ENCODE data around the gene HACD4.

HACD4 gene, protein sequence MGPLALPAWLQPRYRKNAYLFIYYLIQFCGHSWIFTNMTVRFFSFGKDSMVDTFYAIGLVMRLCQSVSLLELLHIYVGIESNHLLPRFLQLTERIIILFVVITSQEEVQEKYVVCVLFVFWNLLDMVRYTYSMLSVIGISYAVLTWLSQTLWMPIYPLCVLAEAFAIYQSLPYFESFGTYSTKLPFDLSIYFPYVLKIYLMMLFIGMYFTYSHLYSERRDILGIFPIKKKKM

DNA sequence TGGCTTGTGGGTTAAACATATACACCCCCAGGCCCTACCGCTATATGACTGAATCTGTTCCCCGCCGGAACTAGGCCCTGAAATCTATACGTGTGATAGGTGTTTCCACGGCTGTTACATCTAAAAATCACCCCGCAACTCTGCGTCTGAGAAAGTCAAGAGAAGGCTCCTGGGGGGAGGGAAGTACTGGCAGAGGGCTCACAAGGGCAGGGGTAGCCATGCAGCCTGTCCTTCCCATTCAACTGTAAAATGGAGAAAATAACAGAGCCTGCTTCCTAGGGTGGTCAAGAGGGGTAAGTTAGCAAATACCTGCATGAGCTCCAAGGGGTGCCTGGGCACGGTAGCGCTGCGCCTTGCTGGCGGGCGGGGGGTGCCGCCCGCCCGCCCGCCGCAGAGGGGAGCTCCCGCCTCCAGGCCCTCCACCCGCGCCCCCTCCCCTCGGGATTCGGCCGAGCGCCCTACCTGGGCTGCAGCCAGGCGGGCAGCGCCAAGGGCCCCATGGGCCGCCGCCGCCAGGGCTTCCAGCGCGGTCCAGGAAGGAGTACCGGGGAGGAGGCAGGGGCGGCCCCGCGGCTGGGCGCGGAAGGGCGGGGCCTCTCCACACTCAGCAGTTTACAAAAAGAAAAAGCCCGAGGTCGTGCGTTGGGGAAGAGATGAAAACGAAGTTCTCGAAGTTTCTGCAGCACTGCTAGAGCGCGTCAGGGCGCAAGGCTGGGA lies at the start of gene HACD4:
Gene HACD4 (minus strand): TSS at position 550 of the 717 bp plus-strand sequence. CDS start 50 bp downstream, at position 500.
- no peak for DNase-seq (ENCODE audit: low read depth)

GRCh38 chr9:21080793-21081192 lies 49.4 kb upstream of the HACD4 start:
- DNase-seq (ENCODE audit: low read depth): no peak

DNA sequence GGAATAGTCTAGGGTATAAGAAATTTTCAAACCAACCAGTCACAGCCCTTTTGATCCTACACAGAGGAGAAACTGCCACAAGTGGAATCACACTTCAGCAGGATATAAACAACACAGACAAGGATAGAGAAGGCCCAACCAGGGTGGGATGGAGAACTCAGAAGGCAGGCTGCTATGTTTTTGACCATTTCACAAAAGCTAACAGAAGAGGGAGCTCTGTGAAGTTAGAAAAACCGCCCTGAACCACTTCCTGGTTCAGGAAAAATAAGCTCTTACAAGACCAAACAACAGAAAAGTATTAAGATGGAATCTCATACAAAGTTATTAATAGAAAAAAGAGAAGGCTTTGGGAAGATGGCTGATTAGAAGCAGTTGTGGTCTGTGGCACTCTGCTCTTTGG lies 47.3 kb upstream of the HACD4 start:
- no peak for DNase-seq (ENCODE audit: low read depth)

DNA sequence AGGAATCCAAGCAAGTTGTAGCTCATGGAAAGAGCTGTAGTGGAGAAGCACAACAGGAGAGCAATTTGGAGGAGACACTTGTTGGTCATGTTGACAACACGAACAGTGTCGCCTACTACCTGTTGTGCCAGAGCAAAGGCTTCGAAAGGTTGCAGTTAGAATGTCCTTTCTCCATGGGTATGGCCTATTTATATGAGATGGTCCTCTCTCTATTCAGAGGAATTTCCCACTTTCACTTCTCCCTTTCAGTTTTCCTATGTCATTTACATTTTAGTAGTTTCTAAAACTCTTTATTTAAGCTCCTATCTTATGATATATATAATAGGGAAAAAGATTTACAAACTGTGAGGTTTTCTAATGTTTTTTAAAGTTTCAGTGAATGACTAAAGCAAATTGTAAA lies 46.3 kb upstream of the HACD4 start, which contains the start of gene IFNB1:
Gene IFNB1 (minus strand): TSS at position 162 of the 400 bp plus-strand sequence. CDS start 73 bp downstream, at position 89.
- no peak for DNase-seq (ENCODE audit: low read depth)

GRCh38 chr9:21075484-21075883 lies 44.0 kb upstream of the HACD4 start:
- no peak for DNase-seq (ENCODE audit: low read depth)

- DNase-seq (ENCODE audit: low read depth): no peak
Measured at GRCh38 chr9:21070906-21071305, 39.5 kb upstream of the HACD4 start.

DNA sequence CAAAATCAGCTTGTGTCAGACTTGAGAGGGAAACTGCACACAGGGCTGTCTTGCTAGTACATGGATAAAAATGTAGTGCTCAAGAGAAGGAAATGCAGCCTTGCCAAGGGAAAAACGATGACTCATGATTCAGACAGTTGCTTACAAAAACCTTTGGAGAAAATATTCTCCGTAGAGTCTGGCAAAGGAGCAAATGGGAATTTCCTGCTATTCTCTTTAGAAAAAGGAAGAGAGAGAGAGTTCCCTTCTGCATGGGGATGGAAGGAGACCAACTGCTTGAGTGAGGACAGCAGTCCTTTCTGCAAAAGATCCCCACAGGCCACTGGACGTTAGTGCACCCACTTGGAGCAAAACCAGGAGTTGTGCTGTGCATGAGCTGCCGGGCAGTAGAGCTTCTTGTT lies 38.7 kb upstream of the HACD4 start:
- no peak for DNase-seq (ENCODE audit: low read depth)

GRCh38 chr9:21060919-21061561 lies 29.6 kb upstream of the HACD4 start:
- DNase-seq (ENCODE audit: low read depth): no peak

DNA sequence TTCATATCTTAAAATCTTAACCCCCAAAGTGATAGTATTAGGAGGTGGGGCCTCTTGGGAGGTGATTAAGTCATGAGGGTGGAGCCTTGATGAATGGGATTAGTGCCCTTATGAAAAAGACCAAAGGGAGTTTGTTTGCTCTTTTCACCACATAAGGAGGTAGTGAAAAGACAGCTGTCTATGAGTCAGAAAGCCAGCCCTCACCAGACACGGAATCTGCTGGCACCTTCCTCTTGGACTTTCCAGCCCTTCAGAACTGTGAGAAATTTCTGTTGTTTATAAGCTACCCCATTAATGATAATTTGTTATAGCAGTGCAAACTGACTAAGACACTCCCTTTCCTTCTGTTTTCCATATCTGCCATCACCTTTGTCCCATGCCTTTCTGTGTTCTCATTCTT lies 25.5 kb upstream of the HACD4 start:
- DNase-seq (ENCODE audit: low read depth): no peak

DNA sequence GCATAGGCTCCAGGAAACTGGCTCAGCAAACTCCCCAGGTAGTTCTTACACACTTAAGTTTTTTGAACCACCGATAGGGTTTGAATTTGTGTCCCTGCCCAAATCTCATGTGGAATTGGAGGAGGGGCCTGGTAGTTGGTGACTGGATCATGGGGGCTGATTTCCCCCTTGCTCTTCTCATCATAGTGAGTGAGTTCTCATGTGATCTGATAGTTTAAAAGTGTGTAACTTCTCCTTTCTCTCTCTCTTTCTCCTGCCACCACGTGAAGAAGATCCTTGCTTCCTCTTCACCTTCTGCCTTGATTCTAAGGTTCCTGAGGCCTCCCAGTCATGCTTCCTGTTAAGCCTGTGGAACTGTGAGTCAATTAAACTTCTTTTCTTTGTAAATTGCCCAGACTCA lies 22.4 kb upstream of the HACD4 start:
- DNase-seq (ENCODE audit: low read depth): no peak

DNA sequence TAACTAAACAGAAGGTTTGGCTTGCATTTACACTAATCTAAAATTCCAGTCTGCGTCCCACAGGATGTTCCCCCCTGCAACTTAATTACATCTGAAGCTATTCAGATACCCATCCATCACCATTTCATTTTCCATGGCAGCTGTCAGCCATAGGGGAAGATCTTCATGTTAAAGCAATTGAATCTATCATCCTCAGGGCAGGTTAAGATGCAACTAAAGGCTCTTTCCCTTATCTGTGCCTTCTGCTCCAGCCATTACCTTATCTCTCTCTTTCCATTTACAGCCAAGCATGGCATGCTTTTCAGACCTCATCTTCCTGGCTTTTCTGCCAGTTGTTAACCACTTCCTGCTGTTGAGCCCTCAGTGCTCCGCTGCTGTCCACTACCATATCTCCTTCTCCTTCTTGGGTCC lies 15.8 kb upstream of the HACD4 start:
- DNase-seq (ENCODE audit: low read depth): no peak

- no peak for DNase-seq (ENCODE audit: low read depth)
Measured at GRCh38 chr9:21043841-21044240, 12.4 kb upstream of the HACD4 start.

DNA sequence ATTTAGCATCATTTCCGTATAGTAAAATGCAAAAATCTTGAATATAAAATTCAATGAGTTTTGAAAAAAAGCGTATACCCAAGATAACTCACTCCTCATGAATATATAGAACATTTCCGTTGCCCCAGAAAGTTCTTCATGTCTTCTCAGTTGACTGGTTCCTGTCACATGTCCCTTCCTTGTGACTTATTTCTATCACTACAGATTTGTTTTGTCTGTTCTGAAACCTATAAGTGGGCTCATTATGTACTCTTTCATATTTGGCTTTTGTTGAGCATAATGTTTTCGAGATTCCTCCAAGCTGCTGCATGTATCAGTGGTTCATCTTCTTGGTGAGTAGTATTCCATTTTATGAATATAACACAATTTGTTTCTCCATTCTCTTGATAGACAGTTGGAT lies 11.0 kb upstream of the HACD4 start:
- DNase-seq (ENCODE audit: low read depth): no peak

DNA sequence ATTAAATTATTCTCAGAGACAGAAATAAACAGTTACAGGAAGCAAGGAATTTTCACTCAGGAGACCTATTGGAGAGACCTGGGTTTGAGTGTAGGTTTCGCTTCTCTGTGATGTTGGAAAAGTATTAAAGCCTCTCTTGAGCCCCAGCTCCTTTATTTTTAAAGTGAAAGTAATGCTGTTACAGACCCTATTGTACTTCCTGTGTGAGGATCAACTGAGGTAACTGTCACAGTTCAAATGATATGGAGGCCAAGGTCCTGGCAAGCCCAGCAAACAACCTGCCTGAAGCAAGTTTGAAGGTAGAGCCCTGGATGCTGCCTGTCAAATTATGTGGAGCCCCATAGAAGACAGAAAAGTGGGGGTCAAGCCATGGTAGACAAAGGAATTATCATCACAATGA lies 7.9 kb upstream of the HACD4 start:
- DNase-seq (ENCODE audit: low read depth): no peak

- DNase-seq (ENCODE audit: low read depth): no peak
Measured at GRCh38 chr9:21037278-21037677, 5.8 kb upstream of the HACD4 start.

DNA sequence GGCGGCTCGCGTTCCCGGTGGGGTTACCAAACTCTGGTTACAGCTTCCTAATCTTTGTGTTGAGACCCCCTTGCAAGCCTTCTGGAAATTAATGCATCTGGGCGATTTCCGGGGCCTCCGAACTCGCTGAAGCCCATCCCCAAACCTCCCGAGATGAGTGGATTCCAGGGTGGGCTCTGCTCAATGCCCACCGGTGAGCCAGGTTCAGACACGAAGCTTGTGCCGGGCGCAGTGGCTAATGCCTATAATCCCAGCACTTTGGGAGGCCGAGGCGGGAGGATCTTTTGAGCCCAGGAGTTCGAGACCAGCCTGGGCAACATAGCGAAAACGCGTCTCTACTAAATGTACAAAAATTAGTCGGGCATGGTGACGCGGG lies 356 bp upstream of the HACD4 start:
- DNase-seq (ENCODE audit: low read depth): no peak

GRCh38 chr9:21030389-21031035 lies 928 bp downstream of the HACD4 start:
- DNase-seq (ENCODE audit: low read depth): no peak

- no peak for DNase-seq (ENCODE audit: low read depth)
Measured at GRCh38 chr9:21029661-21030060, 1.8 kb downstream of the HACD4 start.

DNA sequence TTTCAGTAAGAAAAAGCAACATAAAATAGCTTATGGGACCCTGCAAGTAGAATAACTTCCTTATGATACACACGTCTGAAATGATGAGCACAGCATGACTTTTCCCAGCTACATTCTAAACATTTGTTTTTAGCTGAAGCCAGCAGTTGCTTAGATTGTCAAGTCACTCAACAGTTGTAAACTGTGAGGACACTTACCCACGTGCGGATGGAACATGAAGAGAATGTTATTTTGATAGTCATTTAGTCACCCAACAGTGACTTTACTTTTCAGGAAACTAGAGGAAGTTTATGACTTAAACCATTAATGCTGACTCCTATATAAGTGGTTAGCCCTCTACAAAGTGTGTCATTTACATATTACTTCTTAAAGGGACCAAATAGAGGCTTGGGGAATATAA lies 3.0 kb downstream of the HACD4 start:
- DNase-seq (ENCODE audit: low read depth): no peak

GRCh38 chr9:21027295-21027694 lies 4.1 kb downstream of the HACD4 start:
- no peak for DNase-seq (ENCODE audit: low read depth)

GRCh38 chr9:21023861-21024260 lies 7.6 kb downstream of the HACD4 start:
- DNase-seq (ENCODE audit: low read depth): no peak

DNA sequence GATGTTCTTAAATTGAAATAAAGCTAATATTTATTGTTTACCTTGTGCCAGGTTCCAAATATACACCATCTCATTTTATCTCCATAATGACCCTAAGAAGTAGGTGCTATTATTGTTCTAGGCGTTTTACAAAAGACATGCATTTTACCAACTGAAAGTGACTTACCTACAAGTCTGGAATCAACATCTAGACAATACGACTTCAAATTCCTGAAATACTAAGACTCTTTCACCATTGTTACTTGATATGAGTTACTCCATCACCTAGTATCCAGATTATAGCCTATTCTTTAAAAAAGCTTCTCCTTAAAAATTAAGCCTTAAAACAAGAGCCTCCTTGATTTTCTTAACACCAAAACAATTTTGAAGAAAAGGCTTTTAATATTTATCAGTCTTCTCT lies 13.3 kb downstream of the HACD4 start:
- no peak for DNase-seq (ENCODE audit: low read depth)
